GM12878 (cell line): ENCODE measurements around the gene CCDC191.

Experiments
- JUND ChIP-seq: IDR thresholded peaks from 2 replicates; pipeline ENCODE4 v1.6.1; 2012; ENCODE audit warnings: low read depth, mild to moderate bottlenecking, low read length, improper control_type of control experiment, moderate library complexity
- NR2F1 ChIP-seq: fragments of 450-650 bp; conservative IDR thresholded peaks from 2 replicates; pipeline ENCODE4 v1.6.1; 2017; ENCODE audit warnings: mild to moderate bottlenecking
- POLR2A ChIP-seq: IDR thresholded peaks from 2 replicates; pipeline ENCODE4 v1.6.1; 2011; ENCODE audit warnings: low read depth, mild to moderate bottlenecking, low read length
- SPI1 ChIP-seq: IDR thresholded peaks from 2 replicates; pipeline ENCODE4 v1.6.1; 2011; ENCODE audit warnings: low read depth, mild to moderate bottlenecking, low read length, moderate library complexity, borderline replicate concordance; ENCODE audit not compliant: insufficient read depth
- TF ChIP-seq, protein P1 (sequence below), 3 experiments: IDR thresholded peaks in 2 of 3; conservative IDR thresholded peaks in 1 of 3; 2 replicates each; pipeline ENCODE4 v1.5.1; 2011; ENCODE audit warnings: low read depth in 3 of 3, low read length in 3 of 3, mild to moderate bottlenecking in 3 of 3, control low read depth in 2 of 3, moderate library complexity in 2 of 3, inconsistent platforms in 1 of 3, mixed read lengths in 1 of 3; ENCODE audit not compliant: control insufficient read depth in 2 of 3, insufficient read depth in 1 of 3; ENCODE audit errors: extremely low read depth in 1 of 3
- TF ChIP-seq, protein P2 (sequence below): fragments of 450-650 bp; IDR thresholded peaks from 2 replicates; pipeline ENCODE4 v1.6.1; 2014; ENCODE audit warnings: mild to moderate bottlenecking

DNA sequence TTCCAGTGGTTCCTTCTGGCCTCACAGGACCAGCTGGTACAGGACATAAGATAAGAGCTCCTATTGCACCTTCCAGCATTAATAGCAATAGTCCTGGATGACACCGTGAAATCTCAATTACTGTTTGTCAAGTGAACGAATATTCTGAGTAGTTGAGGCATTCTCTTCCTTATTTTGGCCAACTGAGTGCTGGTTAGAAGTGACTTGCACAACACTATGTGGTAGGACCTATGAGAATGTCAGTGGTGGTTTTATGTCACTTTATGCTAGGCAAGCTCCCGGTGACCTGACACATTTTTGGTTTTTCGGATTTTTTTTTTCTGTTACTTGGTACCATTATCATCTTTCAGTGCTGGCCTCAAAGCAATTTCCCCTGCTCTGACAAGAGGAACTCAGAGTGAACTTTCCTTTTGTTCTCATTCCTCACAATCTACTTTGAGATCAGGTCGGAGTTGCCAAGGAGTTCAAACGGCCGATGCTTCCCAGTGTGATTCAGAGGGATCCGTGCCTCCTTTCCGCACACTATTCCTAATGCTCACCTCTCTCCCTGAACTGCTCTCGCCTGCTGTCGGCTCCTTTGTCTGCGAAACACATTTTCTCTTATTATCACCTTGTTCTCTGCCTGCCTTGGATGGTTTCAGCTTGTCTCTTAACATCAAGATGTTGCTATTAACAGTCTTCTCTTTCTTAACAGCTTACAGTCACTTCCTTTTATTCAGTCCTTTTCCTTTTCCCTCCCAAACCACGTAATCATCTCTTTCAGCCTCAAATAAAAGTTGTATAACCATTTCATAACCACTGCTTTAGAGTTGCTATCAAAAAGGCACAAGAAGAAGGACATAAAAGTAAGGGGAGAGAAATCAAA lies 36.1 kb upstream of the CCDC191 start:
- TF ChIP-seq, protein P1, sequence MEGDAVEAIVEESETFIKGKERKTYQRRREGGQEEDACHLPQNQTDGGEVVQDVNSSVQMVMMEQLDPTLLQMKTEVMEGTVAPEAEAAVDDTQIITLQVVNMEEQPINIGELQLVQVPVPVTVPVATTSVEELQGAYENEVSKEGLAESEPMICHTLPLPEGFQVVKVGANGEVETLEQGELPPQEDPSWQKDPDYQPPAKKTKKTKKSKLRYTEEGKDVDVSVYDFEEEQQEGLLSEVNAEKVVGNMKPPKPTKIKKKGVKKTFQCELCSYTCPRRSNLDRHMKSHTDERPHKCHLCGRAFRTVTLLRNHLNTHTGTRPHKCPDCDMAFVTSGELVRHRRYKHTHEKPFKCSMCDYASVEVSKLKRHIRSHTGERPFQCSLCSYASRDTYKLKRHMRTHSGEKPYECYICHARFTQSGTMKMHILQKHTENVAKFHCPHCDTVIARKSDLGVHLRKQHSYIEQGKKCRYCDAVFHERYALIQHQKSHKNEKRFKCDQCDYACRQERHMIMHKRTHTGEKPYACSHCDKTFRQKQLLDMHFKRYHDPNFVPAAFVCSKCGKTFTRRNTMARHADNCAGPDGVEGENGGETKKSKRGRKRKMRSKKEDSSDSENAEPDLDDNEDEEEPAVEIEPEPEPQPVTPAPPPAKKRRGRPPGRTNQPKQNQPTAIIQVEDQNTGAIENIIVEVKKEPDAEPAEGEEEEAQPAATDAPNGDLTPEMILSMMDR (IDR thresholded peaks at IDR 0.05 in 2 of 3, conservative IDR thresholded peaks at IDR 0.05 in 1 of 3; ENCODE audit: control insufficient read depth in 2 of 3, extremely low read depth in 1 of 3, insufficient read depth in 1 of 3, low read depth in 3 of 3, low read length in 3 of 3): no peak
- TF ChIP-seq SPI1: no peak
- no peak for TF ChIP-seq JUND
- no peak for TF ChIP-seq POLR2A
- no peak for TF ChIP-seq NR2F1
- TF ChIP-seq, protein P2, sequence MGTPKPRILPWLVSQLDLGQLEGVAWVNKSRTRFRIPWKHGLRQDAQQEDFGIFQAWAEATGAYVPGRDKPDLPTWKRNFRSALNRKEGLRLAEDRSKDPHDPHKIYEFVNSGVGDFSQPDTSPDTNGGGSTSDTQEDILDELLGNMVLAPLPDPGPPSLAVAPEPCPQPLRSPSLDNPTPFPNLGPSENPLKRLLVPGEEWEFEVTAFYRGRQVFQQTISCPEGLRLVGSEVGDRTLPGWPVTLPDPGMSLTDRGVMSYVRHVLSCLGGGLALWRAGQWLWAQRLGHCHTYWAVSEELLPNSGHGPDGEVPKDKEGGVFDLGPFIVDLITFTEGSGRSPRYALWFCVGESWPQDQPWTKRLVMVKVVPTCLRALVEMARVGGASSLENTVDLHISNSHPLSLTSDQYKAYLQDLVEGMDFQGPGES: no peak
